VCaP (cell line): ENCODE results near the gene TRIM32.
A peak's percentile ranks its signal among the peaks of the same experiment; 100 is the strongest.
"Not testable (repeated sequence)": the region's sequence is repeated elsewhere in the genome, so short reads cannot be mapped to it uniquely, and the experiment has no call there.

Source experiments
- H3K27ac ChIP-seq: fragments of 450-650 bp; 2 replicates; pipeline ENCODE4 v1.5.1; 2017
- CTCF ChIP-seq: fragments of 450-650 bp; conservative IDR thresholded peaks from 2 replicates; pipeline ENCODE4 v1.5.1; 2017; ENCODE audit warnings: mild to moderate bottlenecking, moderate library complexity

The TRIM32 gene

GRCh38 chr9:116685166-116685565, 1.9 kb upstream of the TRIM32 start:
- no peak for TF ChIP-seq CTCF
- H3K27ac ChIP-seq: no peak overlapping the region

GRCh38 chr9:116686135-116686534, 970 bp upstream of the TRIM32 start:
- TF ChIP-seq CTCF: no peak
- H3K27ac ChIP-seq: peak overlapping the region; percentile 78

GRCh38 chr9:116686693-116687073, 422 bp upstream of the TRIM32 start:
- no peak for TF ChIP-seq CTCF
- peak overlapping the region; percentile 78 for H3K27ac ChIP-seq

GRCh38 chr9:116687754-116688135, 640 bp downstream of the TRIM32 start:
- no peak for TF ChIP-seq CTCF
- peak overlapping the region; percentile 78; the same call in 1 of the 2 replicates for H3K27ac ChIP-seq

- TF ChIP-seq CTCF: no peak
- H3K27ac ChIP-seq: no peak overlapping the region
Measured at GRCh38 chr9:116688806-116689485, 1.8 kb downstream of the TRIM32 start.

- TF ChIP-seq CTCF: no peak
- H3K27ac ChIP-seq: no peak overlapping the region
Measured at GRCh38 chr9:116689486-116690032, 2.5 kb downstream of the TRIM32 start.

- not testable (repeated sequence) for H3K27ac ChIP-seq
Measured at GRCh38 chr9:116690805-116691204, 3.7 kb downstream of the TRIM32 start.

GRCh38 chr9:116691607-116692006, 4.5 kb downstream of the TRIM32 start:
- H3K27ac ChIP-seq: no peak overlapping the region
- no peak for TF ChIP-seq CTCF
